Smooth muscle cell (in vitro differentiated cells): ENCODE data around the gene FRMD3. TPM values are rescaled to one million over a fixed set of nuclear protein-coding genes. Genes with fewer than 3 reads are reported as not detected.
"Not testable (repeated sequence)": the region's sequence is repeated elsewhere in the genome, so short reads cannot be mapped to it uniquely, and the experiment has no call there.

Source experiments
- DNase-seq: peaks from one replicate; lab custom pipeline; 2025; ENCODE audit not compliant: unreplicated experiment; lab: John Stamatoyannopoulos, UW
- H2AFZ ChIP-seq: fragments of 200-600 bp; sonication (generic); 2 replicates; pipeline ENCODE4 v1.6.0; 2016; ENCODE audit warnings: antibody characterized with exemption, low read depth, mild to moderate bottlenecking
- H3F3A ChIP-seq: fragments of 200-600 bp; sonication (generic); 2 replicates; pipeline ENCODE4 v1.6.0; 2017; ENCODE audit warnings: antibody characterized with exemption, low read depth
- H3K27ac ChIP-seq: fragments of 200-600 bp; sonication (generic); 2 replicates; pipeline ENCODE4 v1.5.1; 2016; ENCODE audit warnings: low read depth, mild to moderate bottlenecking
- H3K27me3 ChIP-seq: fragments of 200-600 bp; sonication (generic); 2 replicates; pipeline ENCODE4 v1.6.1; 2016; ENCODE audit warnings: low read depth, mild to moderate bottlenecking
- H3K36me3 ChIP-seq: fragments of 200-600 bp; sonication (generic); 2 replicates; pipeline ENCODE4 v1.5.1; 2016; ENCODE audit warnings: low read depth
- H3K4me1 ChIP-seq: fragments of 200-600 bp; sonication (generic); 2 replicates; pipeline ENCODE4 v1.5.1; 2016; ENCODE audit warnings: low read depth
- H3K4me2 ChIP-seq: fragments of 200-600 bp; sonication (generic); 2 replicates; pipeline ENCODE4 v1.6.0; 2016; ENCODE audit warnings: mild to moderate bottlenecking
- H3K4me3 ChIP-seq: fragments of 200-600 bp; sonication (generic); 2 replicates; pipeline ENCODE4 v1.5.1; 2016; ENCODE audit warnings: mild to moderate bottlenecking
- H3K79me2 ChIP-seq: fragments of 200-600 bp; sonication (generic); 2 replicates; pipeline ENCODE4 v1.6.0; 2016; ENCODE audit warnings: low read depth, mild to moderate bottlenecking
- H3K9ac ChIP-seq: fragments of 200-600 bp; sonication (generic); 2 replicates; pipeline ENCODE4 v1.6.0; 2016; ENCODE audit warnings: low read depth
- H3K9me3 ChIP-seq: fragments of 200-600 bp; sonication (generic); replicated peaks from 2 replicates; pipeline ENCODE4 v1.5.1; 2016; ENCODE audit warnings: low read depth
- H4K20me1 ChIP-seq: fragments of 200-600 bp; sonication (generic); 2 replicates; pipeline ENCODE4 v1.6.0; 2016; ENCODE audit warnings: low read depth
- WGBS: methylation state at CpG from one replicate; pipeline ENCODE4 v1.1.7; 2016; ENCODE audit warnings: low lambda C conversion rate; 5-methylcytosine and 5-hydroxymethylcytosine counted together
- polyA plus RNA-seq: library from polyadenylated mRNA; unstranded; fragments of >200 nt; fragmentation: Nextera tagmentation; extraction: Ambion mirVana; gene quantifications from 2 replicates; pipeline ENCODE4 v1.2.1, GENCODE V29; 2016
- total RNA-seq: library from RNA; depleted of rRNA; stranded (reverse); fragments of >200 nt; gene quantifications from 2 replicates; pipeline ENCODE4 v1.2.3, GENCODE V29; 2014
- TF ChIP-seq, protein P1 (sequence below): fragments of 200-600 bp; sonication (generic); IDR thresholded peaks from 2 replicates; pipeline ENCODE4 v1.5.1; 2017; ENCODE audit warnings: borderline replicate concordance, mild to moderate bottlenecking, antibody characterized with exemption; ENCODE audit not compliant: insufficient read depth, poor library complexity, severe bottlenecking

Gene FRMD3
- total and polyA plus RNA-seq, 2 experiments from 2014 or later = 0.72 to 2.8 TPM

DNA sequence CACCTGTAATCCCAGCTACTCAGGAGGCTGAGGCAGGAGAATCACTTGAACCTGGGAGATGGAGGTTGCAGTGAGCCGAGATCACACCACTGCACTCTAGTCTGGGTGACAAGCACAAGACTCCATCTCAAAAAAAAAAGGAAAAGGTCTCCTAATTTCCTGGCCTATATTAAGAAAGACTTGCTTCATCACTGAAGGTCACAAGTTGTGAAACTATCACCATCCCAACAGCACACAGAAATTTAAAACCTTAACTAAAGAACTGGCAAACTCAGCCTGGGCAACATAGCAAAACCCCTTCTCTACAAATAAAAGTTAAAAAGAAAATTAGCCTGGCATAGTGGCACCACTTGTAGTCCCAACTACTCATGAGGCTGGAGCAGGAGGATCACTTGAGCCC lies 17.2 kb downstream of the FRMD3 start:
- Histone ChIP-seq H3K9me3 (no peaks in the 10 kb centered on the region), H3K36me3 (no peaks in the 10 kb centered on the region), H3K79me2 (no peaks in the 10 kb centered on the region), H3K9ac (no peak overlapping the region), H2AFZ (no peak overlapping the region), H3F3A (no peaks in the 10 kb centered on the region), H3K4me2 (no peak overlapping the region), H3K4me1 (no peaks in the 10 kb centered on the region), H3K4me3 (no peak overlapping the region), H3K27ac (no peak overlapping the region), H3K27me3 (no peaks in the 10 kb centered on the region), H4K20me1 (no peaks in the 10 kb centered on the region)
- 86% methylated on average over 1 of the region's 1 CpG for WGBS
- no peak for DNase-seq
- TF ChIP-seq, protein P1, sequence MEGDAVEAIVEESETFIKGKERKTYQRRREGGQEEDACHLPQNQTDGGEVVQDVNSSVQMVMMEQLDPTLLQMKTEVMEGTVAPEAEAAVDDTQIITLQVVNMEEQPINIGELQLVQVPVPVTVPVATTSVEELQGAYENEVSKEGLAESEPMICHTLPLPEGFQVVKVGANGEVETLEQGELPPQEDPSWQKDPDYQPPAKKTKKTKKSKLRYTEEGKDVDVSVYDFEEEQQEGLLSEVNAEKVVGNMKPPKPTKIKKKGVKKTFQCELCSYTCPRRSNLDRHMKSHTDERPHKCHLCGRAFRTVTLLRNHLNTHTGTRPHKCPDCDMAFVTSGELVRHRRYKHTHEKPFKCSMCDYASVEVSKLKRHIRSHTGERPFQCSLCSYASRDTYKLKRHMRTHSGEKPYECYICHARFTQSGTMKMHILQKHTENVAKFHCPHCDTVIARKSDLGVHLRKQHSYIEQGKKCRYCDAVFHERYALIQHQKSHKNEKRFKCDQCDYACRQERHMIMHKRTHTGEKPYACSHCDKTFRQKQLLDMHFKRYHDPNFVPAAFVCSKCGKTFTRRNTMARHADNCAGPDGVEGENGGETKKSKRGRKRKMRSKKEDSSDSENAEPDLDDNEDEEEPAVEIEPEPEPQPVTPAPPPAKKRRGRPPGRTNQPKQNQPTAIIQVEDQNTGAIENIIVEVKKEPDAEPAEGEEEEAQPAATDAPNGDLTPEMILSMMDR = no peak

- Histone ChIP-seq H3K9me3 (no peaks in the 10 kb centered on the region), H3K36me3 (no peaks in the 10 kb centered on the region), H4K20me1 (no peaks in the 10 kb centered on the region), H3K9ac (no peak overlapping the region), H3K4me2 (no peak overlapping the region), H3K27ac (no peak overlapping the region), H3K4me1 (no peaks in the 10 kb centered on the region), H3K4me3 (no peak overlapping the region), H3F3A (no peaks in the 10 kb centered on the region), H3K27me3 (no peaks in the 10 kb centered on the region), H2AFZ (no peak overlapping the region), H3K79me2 (no peaks in the 10 kb centered on the region)
- DNase-seq = no peak
- TF ChIP-seq, protein P1 = no peak
- WGBS = 78% methylated on average over 1 of the region's 1 CpG
Observed at GRCh38 chr9:83520292-83520691, 17.9 kb downstream of the FRMD3 start.

DNA sequence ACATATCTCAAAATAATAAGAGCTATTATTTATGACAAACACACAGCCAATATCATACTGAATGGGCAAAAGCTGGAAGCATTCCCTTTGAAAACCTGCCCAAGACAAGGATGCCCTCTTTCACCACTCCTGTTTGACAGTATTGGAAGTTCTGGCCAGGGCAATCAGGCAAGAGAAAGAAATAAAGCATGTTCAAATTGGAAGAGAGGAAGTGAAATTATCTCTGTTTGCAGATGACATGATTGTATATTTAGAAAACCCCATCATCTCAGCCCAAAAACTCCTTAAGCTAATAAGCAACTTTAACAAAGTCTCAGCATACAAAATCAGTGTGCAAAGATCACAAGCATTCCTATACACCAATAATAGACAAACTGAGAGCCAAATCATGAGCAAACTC lies 20.2 kb downstream of the FRMD3 start:
- H3K27ac ChIP-seq, H3K27me3 ChIP-seq, H3K4me3 ChIP-seq, H3K9me3 ChIP-seq, H3K79me2 ChIP-seq, H3K36me3 ChIP-seq, H3F3A ChIP-seq, H3K9ac ChIP-seq, DNase-seq, H3K4me1 ChIP-seq, H2AFZ ChIP-seq, H3K4me2 ChIP-seq, H4K20me1 ChIP-seq: not testable (repeated sequence)

DNA sequence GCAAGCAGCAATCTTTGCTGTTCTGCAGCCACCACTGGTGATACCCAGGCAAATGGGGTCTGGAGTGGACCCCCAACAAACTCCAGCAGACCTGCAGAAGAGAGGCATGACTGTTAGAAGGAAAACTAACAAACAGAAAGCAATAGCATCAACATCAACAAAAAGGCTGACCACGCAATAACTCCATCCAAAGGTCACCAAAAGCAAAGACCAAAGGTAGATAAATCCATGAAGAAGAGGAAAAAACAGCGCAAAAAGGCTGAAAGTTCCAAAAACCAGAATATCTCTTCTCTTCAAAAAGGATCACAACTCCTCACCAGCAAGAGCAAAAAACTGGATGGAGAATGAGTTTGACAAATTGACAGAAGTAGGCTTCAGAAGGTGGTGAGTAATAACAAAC lies 23.4 kb downstream of the FRMD3 start:
- no peaks in the 10 kb centered on the region for H3K79me2 ChIP-seq
- H4K20me1 ChIP-seq = no peaks in the 10 kb centered on the region
- no peak overlapping the region for H3K4me2 ChIP-seq
- peaks cover 2% of the 10 kb centered on the region for H3K4me1 ChIP-seq
- H2AFZ ChIP-seq = no peak overlapping the region
- H3K9me3 ChIP-seq = no peaks in the 10 kb centered on the region
- H3K9ac ChIP-seq = no peak overlapping the region
- H3K27me3 ChIP-seq = no peaks in the 10 kb centered on the region
- no peaks in the 10 kb centered on the region for H3K36me3 ChIP-seq
- DNase-seq = no peak
- 89% methylated on average over 2 of the region's 2 CpGs for WGBS
- TF ChIP-seq, protein P1 = no peak
- H3K4me3 ChIP-seq = no peak overlapping the region
- H3K27ac ChIP-seq = no peak overlapping the region
- H3F3A ChIP-seq = no peaks in the 10 kb centered on the region
